Measurements from ENCODE around the gene MSRB1. TPM values are rescaled to one million over a fixed set of nuclear protein-coding genes. Genes with fewer than 3 reads are reported as not detected.

Gene MSRB1
- total and polyA plus RNA-seq, 2 of the 13 experiments (the other 11 are each of a cell fraction or from before 2014, with no cell fraction given) = 32.1 to 75.4 TPM

DNA sequence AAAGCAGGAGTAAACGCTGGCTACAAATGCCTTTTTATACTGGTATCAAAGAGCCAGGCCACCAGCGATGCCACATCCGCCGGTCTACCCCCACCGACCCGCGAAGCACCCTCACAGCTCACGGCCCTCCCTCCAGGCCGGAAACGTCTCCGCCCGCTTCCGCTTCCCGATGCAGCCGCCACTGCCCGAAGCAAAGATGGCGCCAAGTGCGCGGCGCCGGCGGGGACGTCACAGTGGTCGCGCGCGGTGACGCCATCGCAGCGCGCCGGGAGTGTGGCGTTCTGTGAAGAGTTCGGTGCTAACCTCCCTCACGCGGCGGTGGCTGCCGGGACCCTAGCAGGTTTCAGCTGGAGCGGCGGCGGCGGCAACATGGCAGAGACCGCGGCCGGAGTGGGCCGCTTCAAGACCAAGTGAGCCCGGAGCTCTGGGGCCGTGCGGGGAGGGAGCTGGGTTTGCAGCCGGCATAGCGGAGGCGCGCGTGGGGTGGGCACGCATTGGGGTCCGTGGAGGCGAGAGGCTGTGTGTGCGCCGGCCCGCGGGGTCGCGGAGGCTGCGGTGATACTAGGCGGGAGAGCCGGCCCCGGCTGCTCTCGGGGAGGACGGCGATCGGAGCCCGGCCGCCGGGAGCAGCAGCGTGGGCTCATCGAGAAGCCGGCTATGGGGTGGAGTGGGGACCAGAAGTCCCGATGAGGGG lies 28.9 kb upstream of the MSRB1 start, which contains the start of gene TBL3 (continued):
- TF ChIP-seq CREM (IDR thresholded peaks at IDR 0.05) = peak; percentile 99
- peak; percentile 100 for TF ChIP-seq CREM (CRISPR knock-in tag; IDR thresholded peaks at IDR 0.05)
- TF ChIP-seq TSC22D2 (CRISPR knock-in tag; IDR thresholded peaks at IDR 0.05; ENCODE audit: borderline replicate concordance) = peak; percentile 89; the same call in 1 of the 2 replicates
- peak; percentile 75 for TF ChIP-seq ZNF451 (CRISPR knock-in tag; IDR thresholded peaks at IDR 0.05)
- peak; percentile 57; the same call in 1 of the 2 replicates for TF ChIP-seq ZNF563 (CRISPR knock-in tag; IDR thresholded peaks at IDR 0.05)
- peak; percentile 95 for TF ChIP-seq KMT2A (CRISPR knock-in tag; IDR thresholded peaks at IDR 0.05)
- TF ChIP-seq ZNF432 (CRISPR knock-in tag; IDR thresholded peaks at IDR 0.05; ENCODE audit: borderline replicate concordance) = no peak
- peak; percentile 100 for TF ChIP-seq HOXA3 (CRISPR knock-in tag; IDR thresholded peaks at IDR 0.05)
- peak; percentile 89; the same call in 1 of the 2 replicates for TF ChIP-seq SIN3A (IDR thresholded peaks at IDR 0.05; ENCODE audit: borderline replicate concordance, low read depth, low read length)
- TF ChIP-seq HNRNPLL (IDR thresholded peaks at IDR 0.05; ENCODE audit: low read depth, low read length, poor library complexity, severe bottlenecking) = peak; percentile 47
- peak; percentile 91 for TF ChIP-seq ZFX (CRISPR knock-in tag; IDR thresholded peaks at IDR 0.05; ENCODE audit: low read depth)
- no peak for TF ChIP-seq ZNF496 (CRISPR knock-in tag; IDR thresholded peaks at IDR 0.05; ENCODE audit: insufficient replicate concordance)
- TF ChIP-seq ZNF44 (CRISPR knock-in tag; IDR thresholded peaks at IDR 0.05) = peak; percentile 89
- TF ChIP-seq, protein P1, sequence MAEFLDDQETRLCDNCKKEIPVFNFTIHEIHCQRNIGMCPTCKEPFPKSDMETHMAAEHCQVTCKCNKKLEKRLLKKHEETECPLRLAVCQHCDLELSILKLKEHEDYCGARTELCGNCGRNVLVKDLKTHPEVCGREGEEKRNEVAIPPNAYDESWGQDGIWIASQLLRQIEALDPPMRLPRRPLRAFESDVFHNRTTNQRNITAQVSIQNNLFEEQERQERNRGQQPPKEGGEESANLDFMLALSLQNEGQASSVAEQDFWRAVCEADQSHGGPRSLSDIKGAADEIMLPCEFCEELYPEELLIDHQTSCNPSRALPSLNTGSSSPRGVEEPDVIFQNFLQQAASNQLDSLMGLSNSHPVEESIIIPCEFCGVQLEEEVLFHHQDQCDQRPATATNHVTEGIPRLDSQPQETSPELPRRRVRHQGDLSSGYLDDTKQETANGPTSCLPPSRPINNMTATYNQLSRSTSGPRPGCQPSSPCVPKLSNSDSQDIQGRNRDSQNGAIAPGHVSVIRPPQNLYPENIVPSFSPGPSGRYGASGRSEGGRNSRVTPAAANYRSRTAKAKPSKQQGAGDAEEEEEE (CRISPR knock-in tag; IDR thresholded peaks at IDR 0.05; ENCODE audit: borderline replicate concordance) = peak; percentile 73; the same call in 1 of the 2 replicates
- TF ChIP-seq ZNF720 (CRISPR knock-in tag; IDR thresholded peaks at IDR 0.05) = no peak
- TF ChIP-seq RNF2 (conservative IDR thresholded peaks at IDR 0.05; ENCODE audit: low read depth) = peak; percentile 40; the same call in 1 of the 2 replicates
- no peak for TF ChIP-seq ZNF326 (CRISPR knock-in tag; IDR thresholded peaks at IDR 0.05; ENCODE audit: borderline replicate concordance)
- TF ChIP-seq ZEB1 (IDR thresholded peaks at IDR 0.05; ENCODE audit: insufficient replicate concordance, low read depth) = peak; percentile 18
- TF ChIP-seq, protein P2, sequence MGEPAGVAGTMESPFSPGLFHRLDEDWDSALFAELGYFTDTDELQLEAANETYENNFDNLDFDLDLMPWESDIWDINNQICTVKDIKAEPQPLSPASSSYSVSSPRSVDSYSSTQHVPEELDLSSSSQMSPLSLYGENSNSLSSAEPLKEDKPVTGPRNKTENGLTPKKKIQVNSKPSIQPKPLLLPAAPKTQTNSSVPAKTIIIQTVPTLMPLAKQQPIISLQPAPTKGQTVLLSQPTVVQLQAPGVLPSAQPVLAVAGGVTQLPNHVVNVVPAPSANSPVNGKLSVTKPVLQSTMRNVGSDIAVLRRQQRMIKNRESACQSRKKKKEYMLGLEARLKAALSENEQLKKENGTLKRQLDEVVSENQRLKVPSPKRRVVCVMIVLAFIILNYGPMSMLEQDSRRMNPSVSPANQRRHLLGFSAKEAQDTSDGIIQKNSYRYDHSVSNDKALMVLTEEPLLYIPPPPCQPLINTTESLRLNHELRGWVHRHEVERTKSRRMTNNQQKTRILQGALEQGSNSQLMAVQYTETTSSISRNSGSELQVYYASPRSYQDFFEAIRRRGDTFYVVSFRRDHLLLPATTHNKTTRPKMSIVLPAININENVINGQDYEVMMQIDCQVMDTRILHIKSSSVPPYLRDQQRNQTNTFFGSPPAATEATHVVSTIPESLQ (CRISPR knock-in tag; conservative IDR thresholded peaks at IDR 0.05) = 0 out of 2 replicates have a peak, but pooled peaks have one; percentile 77
- peak; percentile 83; the same call in 1 of the 2 replicates for TF ChIP-seq ZNF333 (CRISPR knock-in tag; IDR thresholded peaks at IDR 0.05; ENCODE audit: borderline replicate concordance)
- TF ChIP-seq, protein P3, sequence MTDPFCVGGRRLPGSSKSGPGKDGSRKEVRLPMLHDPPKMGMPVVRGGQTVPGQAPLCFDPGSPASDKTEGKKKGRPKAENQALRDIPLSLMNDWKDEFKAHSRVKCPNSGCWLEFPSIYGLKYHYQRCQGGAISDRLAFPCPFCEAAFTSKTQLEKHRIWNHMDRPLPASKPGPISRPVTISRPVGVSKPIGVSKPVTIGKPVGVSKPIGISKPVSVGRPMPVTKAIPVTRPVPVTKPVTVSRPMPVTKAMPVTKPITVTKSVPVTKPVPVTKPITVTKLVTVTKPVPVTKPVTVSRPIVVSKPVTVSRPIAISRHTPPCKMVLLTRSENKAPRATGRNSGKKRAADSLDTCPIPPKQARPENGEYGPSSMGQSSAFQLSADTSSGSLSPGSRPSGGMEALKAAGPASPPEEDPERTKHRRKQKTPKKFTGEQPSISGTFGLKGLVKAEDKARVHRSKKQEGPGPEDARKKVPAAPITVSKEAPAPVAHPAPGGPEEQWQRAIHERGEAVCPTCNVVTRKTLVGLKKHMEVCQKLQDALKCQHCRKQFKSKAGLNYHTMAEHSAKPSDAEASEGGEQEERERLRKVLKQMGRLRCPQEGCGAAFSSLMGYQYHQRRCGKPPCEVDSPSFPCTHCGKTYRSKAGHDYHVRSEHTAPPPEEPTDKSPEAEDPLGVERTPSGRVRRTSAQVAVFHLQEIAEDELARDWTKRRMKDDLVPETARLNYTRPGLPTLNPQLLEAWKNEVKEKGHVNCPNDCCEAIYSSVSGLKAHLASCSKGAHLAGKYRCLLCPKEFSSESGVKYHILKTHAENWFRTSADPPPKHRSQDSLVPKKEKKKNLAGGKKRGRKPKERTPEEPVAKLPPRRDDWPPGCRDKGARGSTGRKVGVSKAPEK (CRISPR knock-in tag; IDR thresholded peaks at IDR 0.05; ENCODE audit: borderline replicate concordance) = no peak

Data from HepG2 (cell line).